HepG2 (cell line): ENCODE data around the gene HLA-DQA1. TPM values are rescaled to one million over a fixed set of nuclear protein-coding genes. Genes with fewer than 3 reads are reported as not detected.

Experiments
- ATAC-seq: fragments of 200-7000 bp; cut with Tn5 transposase; 3 replicates; pipeline ENCODE4 v1.9.1; 2020; ENCODE audit warnings: mild to moderate bottlenecking, moderate library complexity
- BruUV-seq: library from RNA; stranded (reverse); fragments of 400-500 nt; replicated peaks from 2 replicates; lab custom pipeline; 2021; lab: Mats Ljungman, UMichigan
- CTCF ChIA-PET: fragments of 300-600 bp; formaldehyde crosslinking; extraction: SDS; loops from one replicate; lab custom pipeline; 2021; ENCODE audit warnings: low total read pairs, inconsistent platforms, low intra/inter-chr PET ratio; lab: Yijun Ruan, JAX
- POLR2A ChIA-PET: fragments of 350-600 bp; sonication (Branson Sonifier 250); formaldehyde crosslinking; loops from one replicate; lab custom pipeline; 2020; ENCODE audit warnings: antibody characterized with exemption, inconsistent platforms; lab: Yijun Ruan, JAX
- DNase-seq: peaks from one replicate; pipeline ENCODE4 v3.0.0-alpha.2; 2015; ENCODE audit warnings: low spot score
- FAIRE-seq: peaks from 3 replicates; lab custom pipeline; 2011; peaks lifted over from hg19 to GRCh38; lab: Jason Lieb, UNC
- H2AFZ ChIP-seq: one replicate; pipeline ENCODE4 v1.6.1; 2011; ENCODE audit warnings: low read length, inconsistent platforms
- H3K27ac ChIP-seq: fragments of 300-600 bp; 3 replicates; pipeline ENCODE4 v1.8.0; 2011; ENCODE audit warnings: mixed run types, mild to moderate bottlenecking, mixed read lengths, low read length, inconsistent platforms; ENCODE audit not compliant: insufficient read depth; ENCODE audit errors: extremely low read length
- H3K27me3 ChIP-seq, 2 experiments: fragments of 200-600 bp in 1 of 2; 2 replicates in 1 of 2; 3 replicates in 1 of 2; pipeline versions ENCODE4 v1.6.0 to v1.8.0; 2011; ENCODE audit warnings: low read length in 2 of 2, mild to moderate bottlenecking in 2 of 2, moderate library complexity in 2 of 2, inconsistent platforms in 1 of 2; ENCODE audit not compliant: insufficient read depth in 2 of 2, control insufficient read depth in 1 of 2
- H3K36me3 ChIP-seq, 2 experiments: fragments of 200-600 bp in 1 of 2; replicated peaks in 1 of 2; 2 replicates in 1 of 2; 3 replicates in 1 of 2; pipeline versions ENCODE4 v1.5.1 to v1.8.0; 2011; ENCODE audit warnings: low read length in 2 of 2, inconsistent platforms in 1 of 2; ENCODE audit not compliant: insufficient read depth in 2 of 2, control insufficient read depth in 1 of 2
- H3K4me1 ChIP-seq: 2 replicates; pipeline ENCODE4 v1.5.1; 2012; ENCODE audit warnings: low read length, inconsistent platforms; ENCODE audit not compliant: insufficient read depth
- H3K4me2 ChIP-seq: 2 replicates; pipeline ENCODE4 v1.6.0; 2011; ENCODE audit warnings: low read depth, low read length, inconsistent platforms
- H3K4me3 ChIP-seq, 3 experiments: fragments of 200-600 bp in 1 of 3; sonication (generic), shearing (Covaris generic) in 1 of 3; replicated peaks in 1 of 3; 2 replicates each; pipeline ENCODE4 v1.5.1; 2011 to 2016; ENCODE audit warnings: low read length in 3 of 3, inconsistent platforms in 2 of 3, low read depth in 2 of 3, mild to moderate bottlenecking in 2 of 3, control low read depth in 1 of 3, mixed read lengths in 1 of 3; ENCODE audit not compliant: insufficient read depth in 1 of 3
- H3K79me2 ChIP-seq: one replicate; pipeline ENCODE4 v1.6.1; 2011; ENCODE audit warnings: low read length, inconsistent platforms; ENCODE audit not compliant: insufficient read depth
- H3K9ac ChIP-seq: 2 replicates; pipeline ENCODE4 v1.6.0; 2011; ENCODE audit warnings: mild to moderate bottlenecking, low read depth, low read length, inconsistent platforms; ENCODE audit not compliant: insufficient read depth
- H3K9me3 ChIP-seq: 2 replicates; pipeline ENCODE4 v1.5.1; 2012; ENCODE audit warnings: mild to moderate bottlenecking, low read length
- H4K20me1 ChIP-seq: 2 replicates; pipeline ENCODE4 v1.6.0; 2011; ENCODE audit warnings: inconsistent platforms, mild to moderate bottlenecking, low read length, moderate library complexity; ENCODE audit not compliant: insufficient read depth
- E2F1 ChIP-seq: sonication (generic); formaldehyde crosslinking; IDR thresholded peaks from 2 replicates; pipeline ENCODE4 v1.5.0; 2020; ENCODE audit warnings: missing genetic modification reagents
- KDM4B ChIP-seq: sonication (generic); formaldehyde crosslinking; IDR thresholded peaks from 2 replicates; pipeline ENCODE4 v1.4.0; 2020; ENCODE audit warnings: missing genetic modification reagents
- KIAA2018 ChIP-seq: sonication (generic); formaldehyde crosslinking; IDR thresholded peaks from 2 replicates; pipeline ENCODE4 v1.5.0; 2020; ENCODE audit warnings: mild to moderate bottlenecking, missing genetic modification reagents, borderline replicate concordance
- NFKBIZ ChIP-seq: IDR thresholded peaks from 2 replicates; pipeline ENCODE4 v1.6.1; 2018; ENCODE audit warnings: missing genetic modification reagents, missing compliant biosample characterization
- SMAD1 ChIP-seq: sonication (generic); formaldehyde crosslinking; IDR thresholded peaks from 2 replicates; pipeline ENCODE4 v1.4.0; 2020; ENCODE audit warnings: missing genetic modification reagents, low read depth, mild to moderate bottlenecking, borderline replicate concordance
- SMC3 ChIP-seq: IDR thresholded peaks from 2 replicates; pipeline ENCODE4 v1.6.1; 2011; ENCODE audit warnings: low read length, improper control_type of control experiment
- TGIF2 ChIP-seq: IDR thresholded peaks from 2 replicates; pipeline ENCODE4 v1.6.1; 2016; ENCODE audit warnings: control low read depth, missing compliant biosample characterization
- ZFP90 ChIP-seq: sonication (generic); formaldehyde crosslinking; IDR thresholded peaks from 2 replicates; pipeline ENCODE4 v1.8.0; 2022; ENCODE audit warnings: missing genetic modification reagents, mild to moderate bottlenecking, inconsistent platforms, borderline replicate concordance
- ZZZ3 ChIP-seq: sonication (generic); formaldehyde crosslinking; IDR thresholded peaks from 2 replicates; pipeline ENCODE4 v1.4.0; 2020; ENCODE audit warnings: missing genetic modification reagents, mild to moderate bottlenecking, borderline replicate concordance
- WGBS: methylation state at CpG from one replicate; pipeline ENCODE4 v1.1.6; 2017; ENCODE audit warnings: low lambda C conversion rate; 5-methylcytosine and 5-hydroxymethylcytosine counted together
- in situ Hi-C: cut with HindIII; loops from 2 replicates; pipeline ENCODE4 v1.10.0; 2017; ENCODE audit warnings: low pct_unique_long_range_greater_than_20kb; ENCODE audit not compliant: extremely low pct_ligation_motif_present
- intact Hi-C: fragments of 100-400 bp; cut with micrococcal nuclease; formaldehyde crosslinking; loops from one replicate; pipeline ENCODE4 v1.10.0; 2022; ENCODE audit not compliant: unreplicated experiment
- polyA plus RNA-seq, 8 experiments: library from polyadenylated mRNA; depleted of rRNA in 3 of 8; stranded (reverse) in 7 of 8; unstranded in 1 of 8; fragments of >200 nt; fragmentation: Illumina TruSeq in 4 of 8; extraction: Trizol in 4 of 8; gene quantifications; 2 replicates each; pipeline versions ENCODE4 v1.2.1 to v1.2.3, GENCODE V29; 2011 to 2016; ENCODE audit warnings: low read depth in 4 of 8, missing spikeins in 1 of 8, mixed read lengths in 1 of 8; ENCODE audit not compliant: insufficient read depth in 1 of 8
- total RNA-seq, 5 experiments: library from RNA; depleted of rRNA; stranded (reverse); fragments of >200 nt; fragmentation: Illumina TruSeq; extraction: Trizol; gene quantifications; 2 replicates each; pipeline ENCODE4 v1.2.3, GENCODE V29; 2016; ENCODE audit warnings: low read depth in 1 of 5
- TF ChIP-seq, protein P1 (sequence below): IDR thresholded peaks from 2 replicates; pipeline ENCODE4 v1.4.0; 2020; ENCODE audit warnings: mild to moderate bottlenecking, missing genetic modification reagents

HLA-DQA1 gene
- total and polyA plus RNA-seq, 2 of the 13 experiments (the other 11 are each of a cell fraction or from before 2014, with no cell fraction given) = not detected

DNA sequence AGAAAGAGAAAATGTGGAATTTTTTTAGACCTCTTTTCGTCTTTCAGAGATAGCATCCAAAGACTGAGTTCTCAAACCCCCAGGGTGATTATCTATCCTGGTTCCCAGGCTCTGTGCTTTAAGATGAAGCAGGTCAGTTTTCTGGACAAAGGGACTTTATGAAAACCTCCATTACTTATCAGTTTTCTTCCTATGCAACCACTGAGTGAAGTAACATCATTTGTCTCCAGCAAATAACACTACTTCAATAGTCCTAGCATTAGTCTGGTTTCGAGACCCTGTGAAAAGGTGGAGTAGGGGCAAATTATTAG lies 29.3 kb upstream of the HLA-DQA1 start:
- no TSS peak for BruUV-seq
- H3K27ac ChIP-seq = no peak overlapping the region
- no peak overlapping the region for H3K4me3 ChIP-seq
- H3K36me3 ChIP-seq = no peaks in the 10 kb centered on the region
- H3K27me3 ChIP-seq = 0 out of 5 replicates have a peak, but pooled peaks cover 1 to 4% of the 10 kb centered on the region in 2 experiments
- WGBS = 0% methylated on average over 2 of the region's 2 CpGs
- no peak overlapping the region for H2AFZ ChIP-seq
- no peak overlapping the region for H3K9ac ChIP-seq
- no peaks in the 10 kb centered on the region for H3K4me1 ChIP-seq
- no peak overlapping the region for H3K4me2 ChIP-seq
- FAIRE-seq (no peak), ATAC-seq (no peak), DNase-seq (no peak)
- H4K20me1 ChIP-seq = no peaks in the 10 kb centered on the region
- H3K79me2 ChIP-seq = no peaks in the 10 kb centered on the region
- ChIA-PET POLR2A (no interaction called here), CTCF (no interaction called here)
- in situ Hi-C loops (no loop called here), intact Hi-C loops (no loop called here)
- no peaks in the 10 kb centered on the region for H3K9me3 ChIP-seq
- TF ChIP-seq KIAA2018 = no peak
- no peak for TF ChIP-seq TGIF2 (CRISPR knock-in tag)
- TF ChIP-seq SMAD1 = no peak
- TF ChIP-seq KDM4B (CRISPR knock-in tag) = no peak
- no peak for TF ChIP-seq NFKBIZ (CRISPR knock-in tag)
- TF ChIP-seq ZFP90 (CRISPR knock-in tag) = no peak
- no peak for TF ChIP-seq ZZZ3 (CRISPR knock-in tag)
- TF ChIP-seq, protein P1, sequence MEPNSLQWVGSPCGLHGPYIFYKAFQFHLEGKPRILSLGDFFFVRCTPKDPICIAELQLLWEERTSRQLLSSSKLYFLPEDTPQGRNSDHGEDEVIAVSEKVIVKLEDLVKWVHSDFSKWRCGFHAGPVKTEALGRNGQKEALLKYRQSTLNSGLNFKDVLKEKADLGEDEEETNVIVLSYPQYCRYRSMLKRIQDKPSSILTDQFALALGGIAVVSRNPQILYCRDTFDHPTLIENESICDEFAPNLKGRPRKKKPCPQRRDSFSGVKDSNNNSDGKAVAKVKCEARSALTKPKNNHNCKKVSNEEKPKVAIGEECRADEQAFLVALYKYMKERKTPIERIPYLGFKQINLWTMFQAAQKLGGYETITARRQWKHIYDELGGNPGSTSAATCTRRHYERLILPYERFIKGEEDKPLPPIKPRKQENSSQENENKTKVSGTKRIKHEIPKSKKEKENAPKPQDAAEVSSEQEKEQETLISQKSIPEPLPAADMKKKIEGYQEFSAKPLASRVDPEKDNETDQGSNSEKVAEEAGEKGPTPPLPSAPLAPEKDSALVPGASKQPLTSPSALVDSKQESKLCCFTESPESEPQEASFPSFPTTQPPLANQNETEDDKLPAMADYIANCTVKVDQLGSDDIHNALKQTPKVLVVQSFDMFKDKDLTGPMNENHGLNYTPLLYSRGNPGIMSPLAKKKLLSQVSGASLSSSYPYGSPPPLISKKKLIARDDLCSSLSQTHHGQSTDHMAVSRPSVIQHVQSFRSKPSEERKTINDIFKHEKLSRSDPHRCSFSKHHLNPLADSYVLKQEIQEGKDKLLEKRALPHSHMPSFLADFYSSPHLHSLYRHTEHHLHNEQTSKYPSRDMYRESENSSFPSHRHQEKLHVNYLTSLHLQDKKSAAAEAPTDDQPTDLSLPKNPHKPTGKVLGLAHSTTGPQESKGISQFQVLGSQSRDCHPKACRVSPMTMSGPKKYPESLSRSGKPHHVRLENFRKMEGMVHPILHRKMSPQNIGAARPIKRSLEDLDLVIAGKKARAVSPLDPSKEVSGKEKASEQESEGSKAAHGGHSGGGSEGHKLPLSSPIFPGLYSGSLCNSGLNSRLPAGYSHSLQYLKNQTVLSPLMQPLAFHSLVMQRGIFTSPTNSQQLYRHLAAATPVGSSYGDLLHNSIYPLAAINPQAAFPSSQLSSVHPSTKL (CRISPR knock-in tag) = no peak
- TF ChIP-seq SMC3 = no peak
- no peak for TF ChIP-seq E2F1 (CRISPR knock-in tag)
